GM19351 (cell line): ENCODE data around the gene TUT1.
A peak's percentile ranks its signal among the peaks of the same experiment; 100 is the strongest.

Source experiments
- ATAC-seq: cut with Tn5 transposase; IDR thresholded peaks from one replicate; pipeline ENCODE4 v1.9.1; 2021; ENCODE audit warnings: mild to moderate bottlenecking, moderate library complexity; ENCODE audit not compliant: unreplicated experiment

Gene TUT1

DNA sequence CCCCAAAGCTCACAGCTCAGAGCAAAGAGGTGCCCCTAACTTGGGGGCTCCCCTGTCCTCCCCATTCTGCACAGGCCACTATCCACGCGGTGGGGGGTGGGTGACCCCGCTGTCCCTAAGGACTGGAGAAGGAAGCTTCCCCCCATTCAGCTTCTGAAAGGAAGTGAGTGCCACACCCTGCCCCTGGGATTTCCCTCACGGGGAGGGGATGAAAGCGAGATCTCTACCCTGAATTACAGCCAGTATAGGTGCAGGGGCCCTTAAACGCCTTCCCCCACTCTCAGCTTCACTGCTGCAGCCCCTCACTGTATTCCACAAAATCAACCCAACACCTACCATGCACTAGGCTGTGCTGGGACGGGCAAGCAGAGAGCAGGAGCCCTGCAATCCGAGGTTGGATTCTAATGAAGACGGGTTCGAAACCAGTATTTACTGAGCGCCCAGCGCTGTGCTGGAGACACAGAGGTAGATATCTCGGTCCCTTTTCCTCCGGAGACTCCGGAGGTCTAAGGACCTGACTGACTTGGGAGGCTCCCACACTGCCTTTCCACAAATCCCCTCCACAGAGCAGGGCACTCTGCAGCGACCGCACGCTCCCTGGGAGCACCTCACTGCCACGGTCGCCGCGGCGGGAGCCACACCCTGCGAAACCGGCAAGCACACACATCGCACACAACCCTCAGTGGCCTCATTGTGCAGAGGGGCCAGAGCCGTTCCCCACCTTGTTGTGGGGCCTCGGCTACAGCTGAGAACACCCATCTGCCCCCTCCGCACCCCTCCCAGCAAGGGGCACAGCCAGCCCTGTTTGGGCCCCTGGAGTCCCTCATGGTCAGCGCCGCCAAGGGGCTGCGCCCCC lies 46.5 kb downstream of the TUT1 start:
- no peak for ATAC-seq

DNA sequence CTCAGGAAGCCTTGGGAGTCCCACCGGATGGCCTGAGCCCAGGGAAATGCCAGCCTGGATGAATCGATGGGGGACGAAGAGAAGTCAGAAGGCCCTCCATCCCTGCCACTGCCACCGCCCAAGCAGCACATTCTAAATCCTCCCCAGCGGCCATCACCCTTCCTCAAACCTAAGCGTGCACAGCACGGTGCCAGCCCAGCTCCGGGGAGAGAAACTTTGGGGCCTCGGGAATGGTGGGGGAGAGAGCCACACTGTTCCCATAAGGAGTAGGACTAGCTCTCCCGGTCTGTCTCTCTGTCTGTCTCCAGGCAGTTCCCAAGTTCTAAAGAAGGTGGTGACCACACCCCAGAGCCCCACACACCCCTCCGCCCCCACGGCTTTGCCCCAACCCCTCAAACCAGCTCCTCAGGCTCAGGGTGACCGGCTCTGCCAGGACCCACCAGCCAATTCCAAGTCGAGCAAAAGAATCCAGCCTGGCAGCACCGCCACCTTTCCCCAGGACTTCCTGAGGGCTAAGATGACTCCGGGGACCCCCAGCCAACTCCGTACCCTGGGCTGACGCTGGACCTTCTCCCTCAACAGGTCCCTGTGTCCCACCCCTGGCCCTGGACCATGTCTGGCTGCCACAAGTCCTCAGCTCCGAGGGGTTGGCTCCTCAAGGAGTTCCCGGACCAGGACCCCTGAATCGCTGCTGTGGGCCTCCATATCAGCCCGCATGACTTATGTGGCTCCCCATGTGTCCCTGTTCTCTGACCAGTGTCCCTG lies 47.5 kb downstream of the TUT1 start:
- no peak for ATAC-seq

DNA sequence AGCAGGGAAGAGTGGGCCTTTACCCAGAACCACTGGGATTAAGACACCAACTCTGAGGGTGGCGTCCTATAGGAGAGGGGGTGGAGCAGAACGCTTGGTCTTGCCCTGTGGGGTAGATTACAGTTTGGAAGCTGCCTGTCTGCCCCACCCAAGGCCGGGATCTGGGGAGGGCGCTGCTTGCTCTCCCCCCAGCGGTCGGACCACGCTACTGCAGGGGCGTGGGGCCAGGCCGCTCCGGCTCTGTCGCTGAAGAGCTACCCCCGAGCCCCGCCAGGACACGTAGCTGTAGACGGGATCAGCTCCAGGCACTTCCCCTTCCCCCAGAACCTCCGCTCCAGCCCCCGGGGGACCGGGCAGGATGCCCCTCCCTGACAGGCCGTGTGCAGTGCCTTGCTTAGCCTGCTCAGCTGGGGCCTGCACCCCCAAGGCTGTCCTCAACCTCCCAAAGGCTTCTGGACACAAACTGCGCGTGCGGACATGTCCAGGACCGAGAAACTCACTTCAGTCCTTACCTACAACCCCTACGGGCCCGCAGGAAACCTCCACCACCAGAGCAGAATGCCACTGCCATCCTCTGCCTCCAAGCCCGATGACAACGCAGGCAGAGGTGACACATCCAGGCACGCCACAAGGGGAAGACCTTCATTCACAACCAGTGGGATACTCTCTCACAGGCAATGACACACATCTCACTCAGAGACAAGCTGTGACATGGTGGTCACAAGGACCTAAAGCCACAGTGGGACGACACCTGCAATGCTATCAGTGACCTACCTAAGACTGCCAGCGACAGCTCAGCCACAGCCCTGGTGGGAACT lies 48.4 kb downstream of the TUT1 start:
- ATAC-seq = no peak

DNA sequence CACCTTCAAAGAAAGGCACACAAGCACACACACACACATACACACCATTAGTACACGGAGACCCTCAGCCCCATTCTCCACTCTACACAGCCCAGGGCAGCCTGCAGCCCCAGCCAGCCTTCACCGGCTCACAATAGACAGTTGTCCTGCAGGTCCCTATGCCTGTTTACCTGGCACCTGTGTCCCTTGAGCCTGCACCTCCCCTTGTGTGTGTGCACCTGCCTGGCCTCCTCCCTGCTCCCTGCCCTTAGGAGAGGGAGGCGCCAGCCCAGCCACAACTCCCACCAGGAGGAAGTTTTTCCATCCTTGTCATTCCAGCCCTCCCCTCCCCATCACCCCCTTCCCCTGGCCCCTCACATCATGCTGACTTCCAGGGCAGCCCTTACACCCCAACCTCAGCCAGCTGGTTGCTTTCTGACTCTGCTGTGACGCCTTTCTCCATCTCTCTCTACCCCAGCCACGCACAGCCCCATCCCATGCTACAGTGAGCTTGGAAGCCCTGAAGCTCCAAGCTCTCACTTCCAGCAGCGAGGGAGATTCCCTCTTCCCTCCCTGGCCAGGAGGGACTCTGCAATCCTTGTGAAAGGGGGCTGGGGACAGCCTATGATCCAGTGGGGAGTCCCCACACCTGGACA lies 49.1 kb downstream of the TUT1 start:
- ATAC-seq = no peak

DNA sequence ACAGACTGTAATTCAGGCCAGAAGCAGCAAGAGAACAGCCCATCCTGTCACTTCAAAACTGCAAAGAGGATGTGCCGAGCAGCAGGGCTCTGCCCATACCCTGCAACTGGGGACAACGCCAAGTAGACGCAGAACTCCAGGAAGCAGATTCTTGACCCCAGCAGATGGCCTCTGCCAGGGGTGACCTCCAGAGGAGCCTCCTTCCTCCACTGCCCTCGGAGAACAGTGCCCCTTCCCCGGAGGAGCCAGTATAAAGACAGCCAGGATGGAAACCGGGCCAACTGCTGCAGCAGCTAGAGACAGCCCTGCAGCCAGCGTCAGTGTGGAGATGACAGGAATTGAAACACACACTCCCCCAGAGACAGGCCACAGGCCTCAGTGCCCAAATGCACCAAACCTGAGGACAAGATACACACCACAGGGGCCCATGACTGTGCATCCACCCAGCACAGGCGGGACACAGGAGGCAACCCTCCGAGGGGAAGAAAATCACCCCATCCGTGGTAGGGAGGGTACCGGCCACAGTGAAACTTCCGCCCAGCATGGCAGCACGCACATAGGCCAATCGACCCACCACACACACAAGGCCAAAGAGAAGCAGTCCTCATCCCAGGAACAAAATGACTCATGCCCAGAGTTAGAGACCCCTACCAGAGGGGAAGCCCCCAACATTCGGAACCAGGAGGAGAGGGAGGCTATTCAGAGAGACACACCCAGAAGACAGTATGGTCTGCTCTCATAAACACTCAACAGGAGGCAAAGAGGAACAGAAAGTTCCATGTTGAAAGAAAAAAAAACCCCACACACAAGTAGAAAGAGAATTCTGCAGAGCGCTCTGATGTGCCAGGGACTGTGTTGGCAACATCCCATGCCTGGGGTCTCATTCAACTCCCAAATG lies 50.3 kb downstream of the TUT1 start:
- peak; percentile 58 for ATAC-seq

DNA sequence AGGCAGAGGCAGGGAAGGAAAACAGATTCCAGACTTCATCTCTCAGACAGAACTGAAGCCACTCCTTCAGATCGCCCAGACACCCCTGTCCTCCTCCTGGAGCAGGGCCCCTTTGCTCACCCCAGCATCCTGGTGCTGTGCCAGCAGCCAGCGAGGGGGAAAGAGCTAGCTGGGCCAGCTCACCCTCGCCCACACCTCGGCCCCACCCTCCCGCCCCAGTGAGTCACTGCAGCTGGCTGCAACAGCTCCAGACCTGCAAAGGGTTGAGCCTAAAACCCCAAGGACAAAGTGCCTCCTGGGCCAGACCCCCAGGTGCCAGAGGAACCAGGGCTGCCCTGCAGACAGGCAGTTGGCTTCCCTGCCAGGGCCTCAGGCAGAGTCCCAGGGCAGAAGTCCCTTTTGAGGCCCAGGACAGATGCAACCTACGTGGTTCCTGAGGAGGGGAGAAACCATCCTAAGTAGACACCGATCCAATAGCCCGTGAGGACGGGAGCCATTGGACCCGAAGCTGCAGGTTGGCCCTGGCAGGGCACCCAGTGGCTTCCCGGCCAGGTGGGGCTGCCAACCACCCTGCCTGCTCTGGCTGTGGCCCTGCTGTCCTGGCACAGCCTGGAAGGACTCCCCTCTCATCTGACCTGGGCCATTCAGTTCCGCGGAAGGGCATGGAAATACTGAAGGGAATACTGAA lies 51.9 kb downstream of the TUT1 start:
- ATAC-seq = no peak

DNA sequence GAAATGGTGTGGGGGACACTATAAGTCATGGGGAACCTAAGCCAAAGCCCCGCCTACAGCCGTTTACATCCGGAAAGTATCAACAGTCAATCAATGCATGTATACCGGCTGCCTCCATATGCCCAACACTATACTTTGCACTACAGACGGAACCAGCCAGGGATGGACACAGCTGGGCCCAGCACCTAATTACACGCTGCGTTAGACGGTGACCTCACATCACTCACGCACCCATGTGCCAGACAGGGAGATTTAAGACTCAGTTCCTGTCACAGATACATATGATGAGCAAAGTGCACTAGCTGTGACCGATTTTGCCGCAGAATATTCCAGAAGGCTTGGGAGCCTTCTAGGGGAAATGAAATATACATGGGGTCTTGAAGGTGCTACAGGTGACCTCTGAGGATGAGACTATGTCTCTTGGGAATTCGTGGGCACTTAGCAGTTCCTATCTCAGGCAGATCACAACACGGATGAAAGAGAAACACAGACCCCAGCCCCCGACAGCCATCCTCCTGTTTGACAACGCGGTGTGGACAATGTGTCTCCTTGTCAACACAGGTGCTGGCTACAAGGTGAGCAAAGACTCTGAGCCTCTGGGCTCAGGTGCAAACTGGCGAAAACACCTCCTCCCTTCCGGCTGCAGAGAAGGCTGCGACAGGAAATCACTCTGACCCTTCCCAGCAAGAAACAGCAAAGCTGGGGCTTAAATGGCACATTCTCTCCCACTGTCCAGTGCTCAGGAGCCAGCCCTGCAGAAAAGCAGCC lies 52.7 kb downstream of the TUT1 start:
- no peak for ATAC-seq

DNA sequence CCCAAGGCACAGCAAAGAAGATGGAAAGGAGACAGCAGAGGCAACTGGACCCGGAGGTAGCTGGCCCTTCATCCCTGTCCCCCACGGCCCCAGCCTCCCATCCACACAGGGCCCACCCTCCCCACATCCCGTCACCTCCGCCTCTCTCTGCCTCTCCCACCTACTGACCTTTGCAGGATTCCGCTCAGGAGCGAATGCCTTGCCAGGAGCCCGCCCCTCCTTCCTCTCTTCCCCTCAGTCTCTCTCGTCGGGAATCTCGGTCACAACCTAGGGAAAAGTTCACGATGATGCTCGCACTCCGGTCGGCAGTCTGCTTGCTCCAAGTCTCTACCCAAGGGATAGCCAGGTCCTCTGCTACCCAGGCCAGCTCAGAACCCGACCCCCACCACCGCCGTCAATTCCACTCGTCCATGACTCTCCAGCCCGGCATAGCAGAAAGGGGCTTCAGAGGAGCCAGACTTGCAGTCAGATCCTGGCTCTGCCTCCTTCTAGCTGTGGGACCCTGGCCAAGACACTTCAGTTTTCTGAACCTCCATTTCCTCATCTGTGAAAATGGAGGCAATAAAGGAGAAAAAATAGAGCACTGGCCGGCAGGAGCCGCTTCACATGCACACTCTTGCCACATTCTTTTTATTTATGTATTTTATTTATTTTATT lies 54.9 kb downstream of the TUT1 start:
- ATAC-seq = no peak

DNA sequence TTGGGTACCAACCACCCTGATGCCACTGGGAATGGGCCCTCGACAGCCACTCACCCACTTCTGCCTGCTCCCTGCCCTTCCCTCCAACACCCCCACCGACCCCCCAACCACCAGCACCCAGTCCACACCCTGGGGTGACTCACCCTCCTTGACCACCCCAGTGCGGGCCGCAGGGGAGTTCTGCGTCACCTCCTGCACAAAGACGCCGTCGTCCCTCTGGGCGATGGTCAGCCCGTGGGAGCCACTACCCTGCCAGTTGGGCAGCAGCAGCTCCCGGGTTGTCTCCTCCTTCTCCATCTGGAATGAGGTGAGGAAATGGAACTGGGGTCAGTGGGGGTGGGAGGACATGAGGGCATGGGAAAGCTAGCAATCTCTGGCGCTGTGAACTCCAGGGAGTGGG lies 55.5 kb downstream of the TUT1 start:
- no peak for ATAC-seq

DNA sequence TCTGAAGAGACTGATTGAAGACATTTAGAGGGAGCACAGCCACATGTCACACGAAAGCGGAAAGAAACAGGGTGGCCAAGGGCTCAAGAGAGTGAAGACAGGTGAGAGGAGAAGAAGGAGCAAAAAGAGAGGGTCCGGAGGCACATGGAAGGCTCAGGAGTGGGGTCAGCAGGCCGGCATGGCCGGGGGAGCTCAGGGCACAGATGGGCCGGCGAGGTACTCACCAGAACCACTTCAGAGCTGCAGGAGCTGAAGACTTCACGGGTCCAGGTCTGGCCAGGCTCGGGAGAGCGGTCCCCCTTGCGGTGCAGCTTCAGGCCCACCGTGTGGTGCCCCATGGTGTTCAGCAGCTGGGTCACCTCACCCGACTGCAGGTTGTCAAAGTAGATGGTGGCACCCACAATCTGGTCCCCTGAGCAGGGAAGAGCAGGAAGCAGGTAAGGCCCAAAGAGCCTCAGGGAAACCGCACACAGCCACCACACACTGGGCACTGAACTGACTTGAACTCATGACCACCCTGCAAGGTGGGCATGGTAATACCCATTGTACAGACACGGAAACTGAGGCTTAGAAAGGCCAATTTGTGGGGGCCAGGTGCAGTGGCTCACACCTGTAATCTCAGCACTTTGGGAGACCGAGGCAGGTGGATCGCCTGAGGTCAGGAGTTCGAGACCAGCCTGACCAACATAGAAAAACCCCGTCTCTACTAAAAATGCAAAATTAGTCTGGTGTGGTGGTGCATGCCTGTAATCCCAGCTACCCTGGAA lies 56.4 kb downstream of the TUT1 start:
- ATAC-seq = no peak

DNA sequence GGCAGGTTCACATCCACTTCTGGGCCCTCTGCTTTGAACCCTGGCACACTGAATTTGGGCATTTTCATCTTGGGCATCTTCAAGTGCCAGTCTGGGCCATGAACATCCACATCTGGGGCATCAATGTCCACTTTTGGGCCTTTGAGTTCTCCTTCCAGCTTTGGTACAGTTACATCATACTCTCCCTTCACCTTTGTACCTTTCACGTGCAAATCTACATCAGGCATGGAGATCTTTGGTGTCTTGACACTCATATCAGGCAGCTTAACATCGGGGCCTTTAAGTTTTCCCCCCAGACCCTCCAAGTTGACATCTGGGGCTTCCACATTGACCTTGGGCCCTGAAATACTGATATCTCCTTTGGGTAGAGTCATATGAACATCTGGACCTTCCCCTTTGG lies 59.2 kb downstream of the TUT1 start:
- ATAC-seq = no peak
